GM21717 (cell line): ENCODE measurements around the gene DSCAML1.

Source experiments
- ATAC-seq: cut with Tn5 transposase; IDR thresholded peaks from one replicate; pipeline ENCODE4 v1.9.1; 2021; ENCODE audit warnings: mild to moderate bottlenecking, moderate library complexity; ENCODE audit not compliant: unreplicated experiment

DSCAML1 gene

GRCh38 chr11:117671370-117671769 lies 125.6 kb downstream of the DSCAML1 start:
- ATAC-seq, result no peak

GRCh38 chr11:117670924-117671323 lies 126.1 kb downstream of the DSCAML1 start:
- no peak for ATAC-seq

GRCh38 chr11:117670443-117670842 lies 126.6 kb downstream of the DSCAML1 start:
- no peak for ATAC-seq

- no peak for ATAC-seq
Observed at GRCh38 chr11:117669616-117670015, 127.4 kb downstream of the DSCAML1 start.

- ATAC-seq, result no peak
Observed at GRCh38 chr11:117669062-117669461, 128.0 kb downstream of the DSCAML1 start.

GRCh38 chr11:117668321-117668751 lies 128.7 kb downstream of the DSCAML1 start:
- no peak for ATAC-seq

- no peak for ATAC-seq
Observed at GRCh38 chr11:117664897-117665296, 132.1 kb downstream of the DSCAML1 start.

- ATAC-seq, result no peak
Observed at GRCh38 chr11:117663821-117664220, 133.2 kb downstream of the DSCAML1 start.

- no peak for ATAC-seq
Observed at GRCh38 chr11:117663414-117663813, 133.6 kb downstream of the DSCAML1 start.

GRCh38 chr11:117662671-117663269 lies 134.2 kb downstream of the DSCAML1 start:
- no peak for ATAC-seq

GRCh38 chr11:117662255-117662654 lies 134.8 kb downstream of the DSCAML1 start:
- ATAC-seq, result no peak

- ATAC-seq, result no peak
Observed at GRCh38 chr11:117658809-117659208, 138.2 kb downstream of the DSCAML1 start.

- ATAC-seq, result no peak
Observed at GRCh38 chr11:117657794-117658193, 139.2 kb downstream of the DSCAML1 start.

- no peak for ATAC-seq
Observed at GRCh38 chr11:117654281-117655255, 142.4 kb downstream of the DSCAML1 start.

- no peak for ATAC-seq
Observed at GRCh38 chr11:117652521-117652920, 144.5 kb downstream of the DSCAML1 start.

GRCh38 chr11:117649296-117650055 lies 147.5 kb downstream of the DSCAML1 start:
- ATAC-seq, result no peak

GRCh38 chr11:117647872-117648271 lies 149.1 kb downstream of the DSCAML1 start:
- no peak for ATAC-seq

GRCh38 chr11:117647207-117647606 lies 149.8 kb downstream of the DSCAML1 start:
- ATAC-seq, result no peak

- ATAC-seq, result no peak
Observed at GRCh38 chr11:117646411-117646810, 150.6 kb downstream of the DSCAML1 start.

- no peak for ATAC-seq
Observed at GRCh38 chr11:117644403-117645155, 152.4 kb downstream of the DSCAML1 start.
